ENCODE measurements around the gene ERH. TPM values are rescaled to one million over a fixed set of nuclear protein-coding genes. Genes with fewer than 3 reads are reported as not detected.

ERH gene
- total and polyA plus RNA-seq, 10 of the 15 experiments (the other 5 are each of a cell fraction or from before 2014, with no cell fraction given): 255 to 852 (median 382) TPM

DNA sequence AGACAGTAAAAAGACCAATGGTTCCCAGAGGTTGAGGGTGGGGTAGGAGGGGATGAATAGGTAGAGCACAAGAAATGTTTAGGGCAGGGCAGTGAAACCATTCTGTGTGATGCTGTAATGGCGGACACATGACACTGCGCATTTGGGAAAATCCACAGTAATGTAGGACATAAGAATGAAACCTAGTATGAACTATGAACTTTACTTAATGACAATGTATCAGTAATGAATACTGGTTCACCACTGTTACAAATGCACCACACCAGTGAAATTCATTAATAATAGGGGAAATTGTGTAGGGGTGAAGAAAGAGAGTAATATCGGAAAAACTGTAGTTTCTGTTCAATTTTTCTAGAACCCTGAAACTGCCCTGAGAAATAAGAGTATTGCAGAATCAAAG lies 5.6 kb downstream of the ERH start (continued):
- TF ChIP-seq, protein P1, sequence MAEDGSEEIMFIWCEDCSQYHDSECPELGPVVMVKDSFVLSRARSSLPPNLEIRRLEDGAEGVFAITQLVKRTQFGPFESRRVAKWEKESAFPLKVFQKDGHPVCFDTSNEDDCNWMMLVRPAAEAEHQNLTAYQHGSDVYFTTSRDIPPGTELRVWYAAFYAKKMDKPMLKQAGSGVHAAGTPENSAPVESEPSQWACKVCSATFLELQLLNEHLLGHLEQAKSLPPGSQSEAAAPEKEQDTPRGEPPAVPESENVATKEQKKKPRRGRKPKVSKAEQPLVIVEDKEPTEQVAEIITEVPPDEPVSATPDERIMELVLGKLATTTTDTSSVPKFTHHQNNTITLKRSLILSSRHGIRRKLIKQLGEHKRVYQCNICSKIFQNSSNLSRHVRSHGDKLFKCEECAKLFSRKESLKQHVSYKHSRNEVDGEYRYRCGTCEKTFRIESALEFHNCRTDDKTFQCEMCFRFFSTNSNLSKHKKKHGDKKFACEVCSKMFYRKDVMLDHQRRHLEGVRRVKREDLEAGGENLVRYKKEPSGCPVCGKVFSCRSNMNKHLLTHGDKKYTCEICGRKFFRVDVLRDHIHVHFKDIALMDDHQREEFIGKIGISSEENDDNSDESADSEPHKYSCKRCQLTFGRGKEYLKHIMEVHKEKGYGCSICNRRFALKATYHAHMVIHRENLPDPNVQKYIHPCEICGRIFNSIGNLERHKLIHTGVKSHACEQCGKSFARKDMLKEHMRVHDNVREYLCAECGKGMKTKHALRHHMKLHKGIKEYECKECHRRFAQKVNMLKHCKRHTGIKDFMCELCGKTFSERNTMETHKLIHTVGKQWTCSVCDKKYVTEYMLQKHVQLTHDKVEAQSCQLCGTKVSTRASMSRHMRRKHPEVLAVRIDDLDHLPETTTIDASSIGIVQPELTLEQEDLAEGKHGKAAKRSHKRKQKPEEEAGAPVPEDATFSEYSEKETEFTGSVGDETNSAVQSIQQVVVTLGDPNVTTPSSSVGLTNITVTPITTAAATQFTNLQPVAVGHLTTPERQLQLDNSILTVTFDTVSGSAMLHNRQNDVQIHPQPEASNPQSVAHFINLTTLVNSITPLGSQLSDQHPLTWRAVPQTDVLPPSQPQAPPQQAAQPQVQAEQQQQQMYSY (CRISPR knock-in tag; IDR thresholded peaks at IDR 0.05): no peak
- TF ChIP-seq, protein P2, sequence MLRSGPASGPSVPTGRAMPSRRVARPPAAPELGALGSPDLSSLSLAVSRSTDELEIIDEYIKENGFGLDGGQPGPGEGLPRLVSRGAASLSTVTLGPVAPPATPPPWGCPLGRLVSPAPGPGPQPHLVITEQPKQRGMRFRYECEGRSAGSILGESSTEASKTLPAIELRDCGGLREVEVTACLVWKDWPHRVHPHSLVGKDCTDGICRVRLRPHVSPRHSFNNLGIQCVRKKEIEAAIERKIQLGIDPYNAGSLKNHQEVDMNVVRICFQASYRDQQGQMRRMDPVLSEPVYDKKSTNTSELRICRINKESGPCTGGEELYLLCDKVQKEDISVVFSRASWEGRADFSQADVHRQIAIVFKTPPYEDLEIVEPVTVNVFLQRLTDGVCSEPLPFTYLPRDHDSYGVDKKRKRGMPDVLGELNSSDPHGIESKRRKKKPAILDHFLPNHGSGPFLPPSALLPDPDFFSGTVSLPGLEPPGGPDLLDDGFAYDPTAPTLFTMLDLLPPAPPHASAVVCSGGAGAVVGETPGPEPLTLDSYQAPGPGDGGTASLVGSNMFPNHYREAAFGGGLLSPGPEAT (IDR thresholded peaks at IDR 0.05; ENCODE audit: low read depth): peak; percentile 74
- TF ChIP-seq RAD51 (IDR thresholded peaks at IDR 0.05): peak; percentile 63; the same call in 1 of the 2 replicates
- no peak for TF ChIP-seq ZNF622 (IDR thresholded peaks at IDR 0.05)
- TF ChIP-seq BRCA1 (IDR thresholded peaks at IDR 0.05; ENCODE audit: low read depth, low read length): no peak
- TF ChIP-seq MTA3 (IDR thresholded peaks at IDR 0.05; ENCODE audit: borderline replicate concordance, low read length): peak; percentile 1; the same call in 1 of the 2 replicates
- peak; percentile 82 for TF ChIP-seq NR2F1 (conservative IDR thresholded peaks at IDR 0.05)
- TF ChIP-seq BHLHE40 (IDR thresholded peaks at IDR 0.05; ENCODE audit: borderline replicate concordance in 1 of 2, low read depth in 2 of 2, low read length in 1 of 2): peak in 1 of 2 experiments; percentile 33; a peak in 1 of 4 replicates
- TF ChIP-seq CREM (IDR thresholded peaks at IDR 0.05; ENCODE audit: low read depth): peak; percentile 46; the same call in 1 of the 2 replicates
- no peak for TF ChIP-seq CREB1 (IDR thresholded peaks at IDR 0.05; ENCODE audit: low read depth)
- TF ChIP-seq ESRRA (IDR thresholded peaks at IDR 0.05; ENCODE audit: low read length): no peak
- peak; percentile 74 for TF ChIP-seq IKZF1 (conservative IDR thresholded peaks at IDR 0.05)
- no peak for TF ChIP-seq FOS (IDR thresholded peaks at IDR 0.05; ENCODE audit: borderline replicate concordance, extremely low read depth, insufficient read length)
- no peak for TF ChIP-seq RCOR1 (conservative IDR thresholded peaks at IDR 0.05; ENCODE audit: low read depth, low read length)
- TF ChIP-seq ZNF217 (IDR thresholded peaks at IDR 0.05): no peak
- no peak for TF ChIP-seq HDGF (IDR thresholded peaks at IDR 0.05)
- TF ChIP-seq GATAD2B (conservative IDR thresholded peaks at IDR 0.05; ENCODE audit: low read depth): no peak
- TF ChIP-seq DPF2 (IDR thresholded peaks at IDR 0.05): peak; percentile 35; the same call in 1 of the 2 replicates
- no peak for TF ChIP-seq RB1 (IDR thresholded peaks at IDR 0.05; ENCODE audit: borderline replicate concordance)
- TF ChIP-seq, protein P3, sequence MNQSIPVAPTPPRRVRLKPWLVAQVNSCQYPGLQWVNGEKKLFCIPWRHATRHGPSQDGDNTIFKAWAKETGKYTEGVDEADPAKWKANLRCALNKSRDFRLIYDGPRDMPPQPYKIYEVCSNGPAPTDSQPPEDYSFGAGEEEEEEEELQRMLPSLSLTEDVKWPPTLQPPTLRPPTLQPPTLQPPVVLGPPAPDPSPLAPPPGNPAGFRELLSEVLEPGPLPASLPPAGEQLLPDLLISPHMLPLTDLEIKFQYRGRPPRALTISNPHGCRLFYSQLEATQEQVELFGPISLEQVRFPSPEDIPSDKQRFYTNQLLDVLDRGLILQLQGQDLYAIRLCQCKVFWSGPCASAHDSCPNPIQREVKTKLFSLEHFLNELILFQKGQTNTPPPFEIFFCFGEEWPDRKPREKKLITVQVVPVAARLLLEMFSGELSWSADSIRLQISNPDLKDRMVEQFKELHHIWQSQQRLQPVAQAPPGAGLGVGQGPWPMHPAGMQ (IDR thresholded peaks at IDR 0.05; ENCODE audit: borderline replicate concordance): no peak
- peak; percentile 67 for TF ChIP-seq ATF7 (IDR thresholded peaks at IDR 0.05; ENCODE audit: low read depth)
- no peak for TF ChIP-seq GABPA (IDR thresholded peaks at IDR 0.05; ENCODE audit: low read depth)
- TF ChIP-seq, protein P4, sequence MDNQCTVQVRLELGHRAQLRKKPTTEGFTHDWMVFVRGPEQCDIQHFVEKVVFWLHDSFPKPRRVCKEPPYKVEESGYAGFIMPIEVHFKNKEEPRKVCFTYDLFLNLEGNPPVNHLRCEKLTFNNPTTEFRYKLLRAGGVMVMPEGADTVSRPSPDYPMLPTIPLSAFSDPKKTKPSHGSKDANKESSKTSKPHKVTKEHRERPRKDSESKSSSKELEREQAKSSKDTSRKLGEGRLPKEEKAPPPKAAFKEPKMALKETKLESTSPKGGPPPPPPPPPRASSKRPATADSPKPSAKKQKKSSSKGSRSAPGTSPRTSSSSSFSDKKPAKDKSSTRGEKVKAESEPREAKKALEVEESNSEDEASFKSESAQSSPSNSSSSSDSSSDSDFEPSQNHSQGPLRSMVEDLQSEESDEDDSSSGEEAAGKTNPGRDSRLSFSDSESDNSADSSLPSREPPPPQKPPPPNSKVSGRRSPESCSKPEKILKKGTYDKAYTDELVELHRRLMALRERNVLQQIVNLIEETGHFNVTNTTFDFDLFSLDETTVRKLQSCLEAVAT (IDR thresholded peaks at IDR 0.05): no peak
- TF ChIP-seq PML (IDR thresholded peaks at IDR 0.05; ENCODE audit: low read length): no peak
- no peak for TF ChIP-seq SPI1 (IDR thresholded peaks at IDR 0.05; ENCODE audit: borderline replicate concordance, insufficient read depth, low read depth, low read length)
- TF ChIP-seq SRF (IDR thresholded peaks at IDR 0.05; ENCODE audit: low read depth in 2 of 2, low read length in 2 of 2): no peak
